Renal cortex interstitium (tissue), 11 donors: ENCODE results near the gene KRT15. TPM values are rescaled to one million over a fixed set of nuclear protein-coding genes. Genes with fewer than 3 reads are reported as not detected.

Experiments used
- DNase-seq, 11 donors: peaks; one replicate each; pipeline ENCODE4 v3.0.0-alpha.2; 2013; ENCODE audit warnings: low read depth in 9 of 11, low spot score in 4 of 11; ENCODE audit errors: extremely low read depth in 1 of 11
- polyA plus RNA-seq, 3 donors: library from polyadenylated mRNA; unstranded; fragments of 120-200 nt; gene quantifications; one replicate each; pipeline ENCODE4 v1.2.1, GENCODE V29; 2013; ENCODE audit not compliant: insufficient read length in 3 of 3

The KRT15 gene
- polyA plus RNA-seq, 3 donors: 0.51 to 2.0 (median 0.72) TPM

DNA sequence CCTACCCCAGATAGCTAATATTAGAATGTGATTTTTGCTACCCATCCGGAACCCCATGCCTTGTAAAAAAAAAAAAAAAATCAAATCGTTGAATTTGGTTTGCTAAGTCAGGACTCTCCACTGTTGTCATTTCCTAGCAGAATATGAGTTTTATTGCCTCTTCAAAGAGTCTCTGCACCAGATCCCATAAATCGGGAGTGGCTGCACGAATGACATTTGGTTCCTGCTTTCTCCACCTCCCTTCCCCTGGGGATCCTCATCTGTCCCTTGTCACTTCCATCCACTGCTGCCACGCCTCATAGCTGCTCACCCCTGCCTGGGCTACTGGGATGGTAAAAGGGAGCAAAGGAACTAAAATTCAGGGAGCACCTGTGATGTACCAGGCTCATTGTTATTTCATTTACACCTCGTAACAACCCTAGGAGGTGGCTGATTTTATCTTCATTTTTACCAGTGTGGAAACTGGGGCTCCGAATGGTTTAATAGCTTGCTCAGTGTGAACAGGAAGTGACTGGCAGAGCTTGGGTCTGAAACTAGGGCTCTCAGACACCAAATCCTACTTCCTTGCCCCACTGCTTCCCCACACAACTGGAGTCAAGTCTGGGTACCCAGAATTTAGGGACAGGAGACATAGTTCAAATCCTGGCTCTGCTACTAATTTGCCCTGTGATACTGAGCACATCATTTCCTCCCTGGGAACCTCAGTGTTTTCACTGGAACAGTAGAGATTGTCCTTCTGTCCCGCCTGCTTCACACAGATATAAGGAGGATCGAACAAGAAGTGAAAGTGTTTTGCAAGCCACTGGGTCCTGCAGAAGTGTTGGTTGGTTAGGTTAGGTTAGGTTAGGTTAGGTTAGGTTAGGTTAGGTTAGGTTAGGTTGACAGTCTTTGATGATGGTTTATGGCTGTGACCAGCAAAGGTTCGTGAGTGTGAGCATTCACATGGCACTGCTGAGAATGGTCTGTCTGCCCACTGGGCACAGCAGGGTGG, 28.4 kb downstream of the KRT15 start:
- DNase-seq: no peak

DNA sequence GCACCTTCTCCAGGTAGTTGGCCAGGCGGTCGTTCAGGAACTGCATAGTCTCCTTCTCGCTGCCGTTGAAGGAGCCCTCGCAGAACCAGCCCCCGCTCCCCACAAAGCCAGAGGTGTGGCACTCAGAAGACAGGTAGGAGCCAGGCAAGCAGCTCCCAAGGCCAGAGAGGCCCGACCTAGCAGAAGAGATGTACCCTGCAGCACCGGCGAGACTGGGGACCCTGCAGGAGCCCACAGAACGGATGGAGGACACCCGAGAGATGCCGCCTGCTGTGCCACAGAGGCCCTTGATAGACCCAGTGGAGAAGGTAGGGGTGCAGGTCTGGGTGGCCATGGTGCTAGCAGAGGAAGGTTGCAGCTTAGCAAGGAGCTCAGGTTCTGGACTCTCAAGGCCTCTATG, 29.2 kb downstream of the KRT15 start, which contains the start of gene KRT36:
KRT36 (minus strand) TSS at position 380 of the 400 bp plus-strand sequence; CDS start at position 334, 46 bp downstream.
- no peak for DNase-seq

DNA sequence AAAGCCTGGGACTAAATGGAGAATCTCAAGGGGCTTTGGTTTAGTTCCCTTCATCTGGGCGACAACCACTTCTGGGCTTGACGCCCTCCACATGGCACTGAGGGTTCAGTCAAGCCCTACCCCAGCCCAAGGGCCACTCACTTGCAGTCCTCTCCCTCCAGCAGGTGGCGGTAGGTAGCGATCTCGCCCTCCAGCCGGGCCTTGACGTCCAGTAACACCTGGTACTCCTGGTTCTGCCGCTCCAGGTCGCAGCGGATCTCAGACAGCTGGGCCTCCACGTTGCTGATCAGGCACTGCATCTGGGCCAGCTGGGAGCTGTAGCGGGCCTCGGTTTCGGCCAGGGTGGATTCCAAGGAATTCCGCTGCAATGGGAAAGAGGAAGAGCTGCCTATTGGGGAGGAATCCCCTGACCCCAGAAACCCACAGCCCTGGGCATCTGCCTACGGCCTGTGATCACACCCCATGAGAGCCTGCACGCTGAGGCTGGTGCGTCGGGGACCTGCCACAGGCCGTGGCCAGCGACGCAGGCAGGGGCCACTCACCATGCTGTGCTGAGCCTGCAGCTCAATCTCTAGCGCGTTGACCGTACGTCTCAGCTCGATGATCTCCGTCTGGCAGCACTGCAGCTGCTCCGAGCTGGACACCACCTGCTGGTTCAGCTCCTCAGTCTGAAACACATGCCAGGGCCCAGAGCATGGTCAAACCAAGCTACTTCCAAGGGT, 31.7 kb downstream of the KRT15 start:
- DNase-seq: no peak

DNA sequence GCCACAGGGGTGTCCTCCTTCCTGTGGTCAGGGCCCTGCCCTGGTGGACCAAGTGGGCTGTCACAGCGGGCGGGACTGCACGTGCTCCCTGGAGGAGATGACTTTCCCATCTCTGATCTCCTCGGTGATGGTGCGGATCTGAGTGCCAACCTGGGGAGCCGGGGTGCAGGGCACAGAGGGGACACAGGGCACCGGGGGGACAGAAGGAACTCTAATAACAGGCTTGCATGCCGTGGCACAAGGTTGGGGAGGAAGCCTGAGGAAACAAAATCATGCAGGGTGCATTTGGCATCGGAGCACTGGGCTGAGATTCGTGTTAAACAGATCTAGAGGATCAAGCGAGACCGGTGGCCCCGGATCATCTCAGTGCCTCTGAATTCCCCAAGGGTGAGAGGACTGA, 32.4 kb downstream of the KRT15 start:
- DNase-seq: no peak

DNA sequence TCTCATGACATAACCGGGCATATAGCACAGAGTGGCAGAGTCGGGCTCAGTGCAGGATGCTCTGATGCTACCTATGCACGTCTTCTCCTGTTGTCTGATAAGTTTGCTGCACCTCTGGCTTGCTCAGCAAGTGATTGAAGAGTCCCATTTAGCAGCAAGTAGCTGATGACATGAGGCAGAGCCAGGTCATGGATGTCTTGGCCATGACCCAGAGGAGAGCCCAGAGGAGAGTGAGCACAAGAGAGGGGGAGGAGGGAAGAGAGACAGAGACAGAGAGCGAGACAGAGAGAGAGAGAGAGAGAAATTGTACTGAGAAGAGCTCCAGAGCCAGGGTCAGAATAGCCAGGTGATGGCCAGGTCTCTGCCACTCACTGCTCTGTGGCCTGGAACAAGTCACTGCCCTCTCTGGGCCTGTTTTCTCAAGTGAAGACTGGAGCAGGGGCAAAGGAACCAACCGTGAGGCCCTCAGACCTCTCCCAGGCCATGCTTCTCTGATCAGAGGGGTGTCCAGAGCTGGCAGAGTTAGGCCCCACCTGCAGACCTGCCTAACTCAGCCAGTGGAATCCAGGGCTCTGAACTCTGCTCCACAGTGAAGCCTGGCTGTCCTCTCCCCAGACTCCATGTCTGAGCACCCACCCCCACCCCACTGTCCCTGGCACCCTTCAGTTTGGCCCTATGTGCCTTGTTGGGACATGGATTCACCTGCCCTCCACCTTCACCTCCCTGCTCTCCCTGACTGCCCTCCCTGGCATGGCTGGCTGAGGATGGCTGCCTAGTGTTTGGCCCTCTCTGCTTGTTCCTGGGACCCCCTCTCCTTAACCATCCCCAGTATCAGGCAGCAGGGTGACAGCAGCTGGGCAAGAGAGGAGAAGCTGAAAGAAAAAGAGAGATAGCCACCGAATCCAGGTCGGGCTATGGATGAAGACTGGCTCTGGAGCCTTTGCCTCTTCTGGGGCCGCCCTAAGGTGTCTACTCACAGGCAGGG, 33.5 kb downstream of the KRT15 start:
- DNase-seq: no peak

DNA sequence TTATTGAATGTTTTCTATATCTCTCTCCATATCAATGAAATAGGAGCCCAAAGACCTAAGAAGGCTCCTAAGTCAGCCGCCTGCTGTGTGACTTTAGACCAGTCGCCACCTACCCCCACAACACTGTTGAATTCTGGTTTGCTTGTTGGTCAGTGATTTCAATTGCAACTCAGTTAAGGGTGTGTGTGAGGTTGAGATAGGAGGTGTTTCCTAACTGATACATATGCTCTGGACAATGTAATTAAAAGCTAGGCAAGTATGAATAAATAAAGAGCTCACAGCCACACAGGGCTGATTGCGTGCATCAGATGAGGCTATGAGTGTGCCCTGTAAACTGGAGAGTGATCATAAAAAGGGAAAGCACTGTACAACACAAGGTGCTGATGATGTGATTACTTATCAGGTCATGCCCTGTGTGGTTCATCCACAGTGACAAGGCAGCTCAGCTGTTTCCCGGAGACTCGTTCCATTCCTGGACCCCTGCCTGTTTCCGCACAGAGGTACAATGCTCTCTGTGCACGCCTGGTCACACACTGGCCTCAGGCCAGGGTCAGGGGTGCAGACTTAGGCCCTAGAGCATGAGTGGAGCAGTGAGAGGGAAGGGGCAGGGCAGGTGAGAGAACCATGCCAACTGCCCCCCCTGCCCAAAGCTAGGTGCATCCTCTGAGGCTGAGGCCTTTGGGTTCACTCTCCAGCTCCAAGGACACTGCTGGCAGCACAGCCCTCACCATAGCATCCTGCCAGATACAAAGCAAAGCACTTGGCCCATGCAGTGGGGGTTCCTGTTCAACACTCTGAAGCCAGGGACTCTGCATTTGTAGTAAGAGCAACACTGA, 34.5 kb downstream of the KRT15 start:
- DNase-seq: no peak

DNA sequence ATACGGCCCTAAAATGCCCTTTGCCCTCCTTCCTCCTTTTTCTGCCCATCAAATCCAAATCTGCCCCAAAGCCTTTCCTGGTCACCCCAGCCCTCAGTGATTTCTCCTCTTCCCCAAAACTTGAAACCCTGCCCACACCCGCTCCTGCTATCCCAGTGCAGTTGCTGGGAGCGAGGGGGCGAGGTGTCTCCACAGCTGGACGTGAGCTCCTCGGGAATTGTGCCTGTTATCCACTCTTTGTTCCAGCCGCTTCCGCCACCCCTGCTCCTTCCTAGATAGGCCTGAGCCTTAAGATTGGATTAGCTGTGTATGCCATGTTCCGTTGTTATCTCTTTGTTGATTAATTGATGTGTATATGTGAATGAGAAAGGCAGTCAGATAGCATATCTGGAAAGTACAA, 35.2 kb downstream of the KRT15 start:
- no peak for DNase-seq

DNA sequence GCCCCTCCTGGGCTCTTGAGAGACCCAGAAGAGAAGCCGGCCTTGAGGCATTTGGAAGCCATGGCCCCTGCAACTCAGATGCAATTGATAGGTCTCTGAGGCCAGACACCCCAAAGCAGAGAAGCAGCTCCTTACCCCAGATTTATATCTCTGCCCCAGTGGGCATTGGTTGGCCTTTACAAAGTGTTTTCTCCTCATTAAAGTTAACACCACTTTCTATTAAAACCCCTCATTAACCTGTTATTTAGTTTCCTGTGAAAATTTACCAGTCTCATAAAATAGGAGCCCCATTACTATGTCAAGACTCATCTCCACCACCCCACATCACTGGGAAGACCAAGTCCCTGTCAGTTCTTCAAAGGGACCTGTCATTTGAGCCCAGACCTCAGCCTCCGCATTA, 37.7 kb downstream of the KRT15 start, which contains the start of gene KRT35:
KRT35 (minus strand) TSS at position 116 of the 400 bp plus-strand sequence; CDS start at position 62, 54 bp downstream.
- DNase-seq: peak in 3 of 11 donors; percentile 10 to 19 (median 12)

DNA sequence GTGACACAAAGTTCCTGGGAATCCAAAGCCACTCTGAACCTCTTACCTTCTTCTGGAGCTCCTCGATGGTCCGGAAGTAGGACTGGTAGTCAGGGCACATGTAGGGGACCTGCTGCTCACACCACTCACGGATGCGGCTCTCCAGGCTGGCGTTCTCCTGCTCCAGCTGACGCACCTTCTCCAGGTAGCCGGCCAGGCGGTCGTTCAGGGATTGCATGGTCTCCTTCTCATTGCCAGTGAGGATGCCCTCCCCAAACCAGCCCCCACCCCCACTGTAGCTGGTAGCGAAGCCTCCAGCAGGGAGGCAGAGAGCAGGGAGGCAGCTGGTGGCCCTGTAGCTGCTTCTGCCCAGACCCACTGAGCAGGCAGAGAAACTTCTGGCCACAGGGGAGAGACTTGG, 38.1 kb downstream of the KRT15 start:
- DNase-seq: no peak

DNA sequence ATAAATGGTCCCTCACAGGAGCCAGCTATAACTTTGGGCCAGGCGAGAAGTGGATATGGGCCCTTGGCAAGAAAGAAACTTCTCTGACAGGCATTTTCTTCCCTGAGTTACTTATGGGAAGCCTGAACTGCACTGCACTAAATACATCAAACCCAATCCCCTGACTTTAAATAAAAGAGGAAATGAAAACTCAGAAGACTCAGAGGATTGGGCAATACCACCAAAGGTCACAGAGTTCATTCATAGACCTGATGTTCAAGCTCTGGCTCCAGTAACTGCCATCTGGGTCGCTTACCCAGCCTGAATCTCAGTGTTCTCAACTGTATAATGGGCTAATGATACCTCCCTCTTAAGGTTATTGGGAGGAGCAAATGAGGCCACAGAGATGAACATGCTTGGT, 38.6 kb downstream of the KRT15 start:
- DNase-seq: no peak

DNA sequence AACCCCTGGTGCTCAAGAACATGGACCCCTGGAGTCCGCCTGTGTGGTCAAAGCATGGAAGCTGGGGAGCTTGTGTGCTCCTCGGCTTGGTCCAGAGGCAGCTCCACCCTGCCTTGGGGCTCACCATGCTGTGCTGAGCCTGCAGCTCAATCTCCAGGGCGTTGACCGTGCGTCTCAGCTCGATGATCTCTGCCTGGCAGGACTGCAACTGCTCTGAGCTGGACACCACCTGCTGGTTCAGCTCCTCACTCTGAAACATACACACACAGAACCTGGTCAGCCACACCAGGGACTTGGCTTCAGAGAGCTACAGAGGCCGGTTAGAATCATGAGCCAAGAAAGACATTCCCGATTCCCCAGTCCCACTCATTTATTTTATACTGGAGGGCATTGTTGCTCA, 40.5 kb downstream of the KRT15 start:
- no peak for DNase-seq

DNA sequence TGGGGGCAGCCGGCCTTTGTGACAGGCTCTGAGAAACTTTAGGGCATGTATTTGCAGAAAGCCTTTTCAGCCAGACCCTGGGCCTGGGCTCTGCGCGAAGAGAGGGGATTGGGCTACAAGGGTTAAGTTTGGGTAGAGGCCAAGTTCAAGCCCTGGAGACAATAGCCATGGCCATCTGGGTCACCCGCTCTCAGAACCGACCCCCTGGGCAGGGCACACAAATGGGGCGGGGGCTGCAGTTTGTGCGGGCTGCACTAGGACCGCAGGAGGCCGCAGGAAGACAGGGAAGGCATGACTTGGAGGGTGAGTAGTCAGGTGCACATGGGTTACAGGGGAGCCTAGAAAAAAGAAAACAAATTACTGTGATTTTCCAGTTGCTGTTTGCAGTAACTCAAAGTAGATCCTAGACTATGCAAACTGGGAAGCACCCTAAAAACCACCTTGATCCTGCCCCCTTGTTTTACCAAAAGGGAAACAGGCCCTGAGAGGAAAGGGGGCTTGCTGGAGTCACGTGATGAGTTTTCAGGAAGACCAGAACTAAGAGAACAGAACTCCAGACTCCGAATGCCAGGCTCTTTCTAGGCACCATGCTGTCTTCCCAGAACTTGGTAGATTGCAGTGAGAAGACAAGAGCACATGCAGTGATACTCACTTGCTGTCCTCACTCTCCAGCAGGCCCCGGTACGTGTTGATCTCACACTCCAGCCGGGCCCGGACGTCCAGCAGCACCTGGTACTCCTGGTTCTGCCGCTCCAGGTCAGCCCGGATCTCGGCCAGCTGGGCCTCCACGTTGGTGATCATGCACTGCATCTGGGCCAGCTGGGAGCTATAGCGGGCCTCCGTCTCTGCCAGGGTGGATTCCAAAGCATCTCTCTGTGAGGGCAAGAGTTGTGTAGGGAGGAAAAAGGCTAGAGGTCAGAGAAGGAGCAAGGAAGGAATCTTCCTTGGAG, 41.5 kb downstream of the KRT15 start:
- no peak for DNase-seq

DNA sequence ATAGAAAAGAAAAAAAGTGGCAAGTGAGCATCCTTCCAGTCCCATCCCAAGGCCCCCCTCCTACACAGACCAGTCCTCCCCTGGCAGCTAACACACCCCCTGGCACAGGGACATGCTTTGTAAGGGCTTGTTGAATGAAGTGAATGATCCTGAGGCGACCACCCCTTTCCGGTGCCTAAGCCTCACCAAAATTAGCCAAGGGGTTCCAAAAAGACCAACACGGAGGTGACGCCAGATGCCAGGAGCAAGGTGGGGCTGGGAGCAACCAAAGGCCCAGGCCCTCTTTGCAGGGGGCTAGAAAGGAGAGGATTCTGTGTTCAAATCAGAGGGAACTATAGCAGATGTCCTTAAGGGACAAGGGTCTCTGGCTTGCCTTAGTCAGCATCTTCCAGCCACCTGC, 43.3 kb downstream of the KRT15 start:
- DNase-seq: no peak

DNA sequence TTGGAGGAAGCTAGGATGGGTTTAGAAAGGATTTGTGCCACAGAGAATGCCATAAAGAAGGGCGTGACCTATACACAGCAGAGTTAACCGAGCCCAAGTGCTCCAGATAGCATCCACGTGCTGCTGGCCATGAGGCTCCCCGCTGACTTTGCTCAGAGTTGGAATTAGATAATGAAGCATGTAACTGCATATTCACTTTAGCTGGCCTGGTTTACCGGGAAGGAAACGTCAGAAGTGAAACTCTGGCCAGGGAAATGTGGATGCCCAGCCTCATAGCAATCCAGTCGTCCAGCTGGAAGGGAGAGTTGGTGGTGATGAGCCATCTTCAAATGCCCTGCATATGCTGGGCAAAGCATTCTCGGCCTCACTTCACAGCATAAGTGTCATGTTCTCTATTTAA, 43.8 kb downstream of the KRT15 start:
- no peak for DNase-seq

DNA sequence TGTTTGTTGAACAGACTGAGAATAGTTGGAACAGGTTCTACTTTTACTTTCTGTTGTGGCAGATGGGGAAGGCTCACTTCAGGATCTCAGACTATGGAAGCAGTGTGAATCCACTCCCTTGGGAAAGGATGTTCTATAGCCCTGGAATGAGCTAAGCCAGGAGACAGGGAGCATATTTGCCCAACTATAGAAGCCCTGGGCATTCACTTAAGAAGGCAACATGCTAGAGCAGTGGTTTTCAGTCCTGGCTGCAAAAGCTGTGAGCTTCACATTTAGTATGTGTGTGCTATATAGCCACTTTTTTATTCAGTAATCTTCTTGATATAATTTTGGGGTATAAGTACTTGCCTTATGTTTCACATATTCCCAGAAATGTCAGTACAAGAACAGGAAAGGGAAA, 50.3 kb downstream of the KRT15 start:
- no peak for DNase-seq

DNA sequence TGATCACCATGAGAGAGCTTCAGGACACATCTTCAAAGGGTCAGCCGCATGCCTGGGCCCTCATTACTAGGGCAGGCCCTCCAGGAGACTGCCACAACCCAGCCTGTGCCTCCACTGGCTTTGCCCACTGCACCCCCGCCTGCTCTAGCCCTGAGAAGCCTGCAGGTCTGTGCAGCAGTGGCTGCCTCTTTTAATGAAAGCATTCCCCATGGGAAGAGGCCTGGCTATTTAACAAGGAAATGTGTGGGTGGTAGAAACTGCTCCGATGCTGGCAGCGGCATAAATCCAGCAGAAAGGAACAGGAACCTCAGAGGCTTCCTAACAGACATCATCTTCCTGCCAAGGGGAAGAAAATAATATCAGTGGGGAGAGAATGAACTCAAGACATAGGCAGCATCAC, 51.1 kb downstream of the KRT15 start:
- DNase-seq: no peak

DNA sequence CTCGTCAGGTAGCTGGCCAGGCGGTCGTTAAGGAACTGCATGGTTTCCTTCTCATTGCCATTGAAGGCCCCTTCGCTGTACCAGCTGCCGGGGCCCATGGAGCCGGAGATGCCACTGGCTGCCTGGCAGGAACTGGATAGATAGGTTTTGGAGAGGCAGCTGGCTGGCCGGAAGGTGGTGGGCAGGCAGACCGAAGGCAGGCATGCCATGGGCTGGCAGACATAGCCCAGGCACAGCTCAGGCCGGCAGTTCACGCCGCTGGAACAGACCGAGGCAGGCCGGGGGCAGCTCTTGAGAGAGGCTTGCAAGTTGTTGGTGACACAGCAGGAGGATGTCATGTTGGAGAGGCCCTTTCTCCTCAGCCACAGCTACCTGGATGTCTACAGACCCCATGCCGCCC, 51.7 kb downstream of the KRT15 start, which contains the start of gene KRT32:
KRT32 (minus strand) TSS at position 399 of the 400 bp plus-strand sequence; CDS start at position 338, 61 bp downstream.
- DNase-seq: no peak
